Esophagus (tissue), 2 donors: ENCODE data around the gene ATP8B1. TPM values are rescaled to one million over a fixed set of nuclear protein-coding genes. Genes with fewer than 3 reads are reported as not detected.

Source experiments
- H3K27ac ChIP-seq, 2 donors: one replicate each; pipeline ENCODE4 v1.5.1; 2013; ENCODE audit warnings: low read depth in 2 of 2, mild to moderate bottlenecking in 2 of 2, inconsistent platforms in 1 of 2, low read length in 1 of 2, moderate library complexity in 1 of 2
- H3K27me3 ChIP-seq, 2 donors: one replicate each; pipeline ENCODE4 v1.6.1; 2013; ENCODE audit warnings: low read length in 2 of 2, control low read depth in 1 of 2, mild to moderate bottlenecking in 1 of 2; ENCODE audit not compliant: insufficient read depth in 2 of 2, control insufficient read depth in 1 of 2
- H3K36me3 ChIP-seq, 2 donors: one replicate each; pipeline ENCODE4 v1.6.1; 2013; ENCODE audit warnings: low read length in 1 of 2; ENCODE audit not compliant: control insufficient read depth in 2 of 2, insufficient read depth in 2 of 2
- H3K4me1 ChIP-seq, 2 donors: one replicate each; pipeline ENCODE4 v1.6.1; 2013; ENCODE audit warnings: low read length in 1 of 2; ENCODE audit not compliant: control insufficient read depth in 2 of 2, insufficient read depth in 2 of 2
- H3K4me3 ChIP-seq, 2 donors: one replicate each; pipeline ENCODE4 v1.5.1; 2013; ENCODE audit warnings: low read length in 2 of 2, mild to moderate bottlenecking in 2 of 2, low read depth in 1 of 2, moderate library complexity in 1 of 2
- H3K9me3 ChIP-seq, 2 donors: one replicate each; pipeline ENCODE4 v1.6.1; 2013; ENCODE audit warnings: mild to moderate bottlenecking in 2 of 2, low read depth in 1 of 2, low read length in 1 of 2, moderate library complexity in 1 of 2; ENCODE audit not compliant: control insufficient read depth in 2 of 2, insufficient read depth in 1 of 2
- WGBS, 2 donors: extraction: QIAGEN DNeasy Blood & Tissue Kit; methylation state at CpG; one replicate each; pipeline ENCODE4 v1.1.7; 2013; 5-methylcytosine and 5-hydroxymethylcytosine counted together
- polyA plus RNA-seq, 2 donors: library from polyadenylated mRNA; stranded (reverse); fragments of 200-250 nt; gene quantifications; one replicate each; pipeline ENCODE4 v1.2.3, GENCODE V29; 2013
- donor health status: healthy with polysubstance abuse.
- donor health status: Bipolar disorder and iron deficiency.

ATP8B1 gene
- polyA plus RNA-seq, 2 donors, result 8.0 to 12.9 TPM

DNA sequence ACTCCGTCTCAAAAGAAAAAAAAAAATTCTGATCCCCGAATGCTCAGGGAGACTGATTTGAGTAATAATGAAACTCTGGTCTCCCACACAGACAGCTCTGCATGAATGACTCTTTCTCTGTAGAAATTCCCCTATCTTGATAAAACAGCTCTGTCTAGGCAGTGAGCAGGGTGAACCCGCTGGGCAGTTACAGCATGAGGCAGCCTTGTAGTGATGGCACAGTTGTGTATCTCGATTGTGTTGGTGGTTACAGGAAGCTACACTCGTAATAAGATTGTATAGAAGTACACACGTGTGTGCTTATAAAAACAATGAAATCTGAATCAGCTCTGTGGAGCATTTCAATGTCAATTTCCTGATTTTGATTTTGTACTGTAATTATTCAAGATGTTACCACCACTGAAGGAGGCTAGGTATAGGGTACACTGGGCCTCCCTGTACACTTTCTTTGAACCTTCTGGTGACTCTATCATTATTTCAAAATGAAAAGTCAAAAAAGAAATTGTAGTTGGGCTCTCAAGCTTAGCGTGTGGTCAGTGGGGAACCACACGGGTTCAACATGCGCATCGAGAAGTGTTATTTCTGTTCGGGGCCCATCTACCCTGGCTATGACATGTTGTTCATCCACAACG is 34.9 kb upstream of the ATP8B1 start:
- no peak overlapping the region for H3K4me3 ChIP-seq
- no peak overlapping the region for H3K27ac ChIP-seq
- no peaks in the 10 kb centered on the region for H3K36me3 ChIP-seq
- 77 to 81% methylated on average over 12 of the region's 12 CpGs for WGBS, 2 donors
- no peaks in the 10 kb centered on the region for H3K27me3 ChIP-seq
- H3K9me3 ChIP-seq, result no peaks in the 10 kb centered on the region
- no peaks in the 10 kb centered on the region for H3K4me1 ChIP-seq

DNA sequence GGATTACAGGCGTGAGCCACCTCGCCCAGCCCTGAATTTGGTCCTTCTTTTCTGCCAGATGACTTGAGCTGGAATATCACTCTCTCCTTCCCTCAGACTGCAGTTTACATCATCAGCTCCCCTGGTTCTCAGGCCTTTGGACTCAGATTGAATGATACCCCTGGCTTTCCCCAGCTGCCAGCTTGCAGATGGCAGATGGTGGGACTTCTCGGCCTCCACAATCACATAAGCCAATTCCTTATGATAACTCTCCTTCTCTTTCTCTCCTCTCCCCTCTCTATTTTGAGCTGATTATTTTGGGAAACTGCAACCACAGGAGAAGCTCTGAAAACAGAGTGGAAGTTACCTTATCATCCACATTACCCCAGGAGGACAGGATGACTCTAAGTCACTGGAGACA is 33.4 kb upstream of the ATP8B1 start:
- WGBS, 2 donors, result 94 to 97% methylated on average over 3 of the region's 3 CpGs
- H3K27me3 ChIP-seq, result no peaks in the 10 kb centered on the region
- H3K36me3 ChIP-seq, result no peaks in the 10 kb centered on the region
- H3K27ac ChIP-seq, result no peak overlapping the region
- H3K4me3 ChIP-seq, result no peak overlapping the region
- H3K4me1 ChIP-seq, result no peaks in the 10 kb centered on the region
- H3K9me3 ChIP-seq, result no peaks in the 10 kb centered on the region

DNA sequence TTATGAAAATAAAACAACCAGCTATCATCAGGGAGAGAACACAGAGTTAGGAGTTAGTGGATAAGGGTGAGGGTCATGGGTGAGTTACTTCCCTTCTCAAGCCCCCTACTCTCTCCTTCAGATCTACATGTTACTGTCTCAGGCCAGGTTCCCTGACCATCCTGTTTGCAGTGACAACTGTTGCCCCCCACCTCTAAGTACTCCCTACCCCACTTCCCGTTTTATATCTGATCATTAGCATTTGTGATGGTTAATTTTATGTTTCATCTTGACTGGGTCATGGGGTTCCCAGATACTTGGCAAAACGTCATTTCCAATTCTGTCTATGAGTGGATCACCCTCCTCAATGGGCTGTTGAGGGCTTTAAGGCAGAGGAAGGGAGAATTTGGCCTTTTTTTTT is 32.8 kb upstream of the ATP8B1 start:
- Histone ChIP-seq H3K4me3 (no peak overlapping the region), H3K9me3 (no peaks in the 10 kb centered on the region), H3K27me3 (no peaks in the 10 kb centered on the region), H3K27ac (no peak overlapping the region), H3K4me1 (no peaks in the 10 kb centered on the region), H3K36me3 (no peaks in the 10 kb centered on the region)
- WGBS, 2 donors, result 75 to 89% methylated on average over 2 of the region's 2 CpGs

DNA sequence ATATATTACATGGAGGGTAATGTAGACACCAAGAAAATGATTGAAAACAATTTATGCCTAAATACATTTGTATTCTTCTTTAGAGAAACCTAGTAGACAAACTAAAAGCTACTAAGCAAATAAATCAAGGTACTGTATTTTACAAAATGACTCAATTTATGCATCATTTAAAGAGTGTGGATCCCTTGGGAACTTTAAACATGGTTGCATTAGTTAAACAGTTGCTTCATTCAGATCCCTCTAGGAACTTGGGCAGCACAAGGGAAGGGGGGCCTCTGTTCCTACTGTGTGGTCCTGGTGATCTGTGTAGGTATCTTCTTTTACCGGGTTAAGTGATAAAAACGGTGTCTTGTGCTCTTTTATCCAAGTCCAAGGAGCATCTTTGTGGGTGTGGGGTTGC is 31.5 kb upstream of the ATP8B1 start:
- WGBS, 2 donors, result 92 to 96% methylated on average over 2 of the region's 2 CpGs
- Histone ChIP-seq H3K36me3 (no peaks in the 10 kb centered on the region), H3K27ac (no peak overlapping the region), H3K9me3 (no peaks in the 10 kb centered on the region), H3K4me1 (no peaks in the 10 kb centered on the region), H3K4me3 (no peak overlapping the region), H3K27me3 (no peaks in the 10 kb centered on the region)

DNA sequence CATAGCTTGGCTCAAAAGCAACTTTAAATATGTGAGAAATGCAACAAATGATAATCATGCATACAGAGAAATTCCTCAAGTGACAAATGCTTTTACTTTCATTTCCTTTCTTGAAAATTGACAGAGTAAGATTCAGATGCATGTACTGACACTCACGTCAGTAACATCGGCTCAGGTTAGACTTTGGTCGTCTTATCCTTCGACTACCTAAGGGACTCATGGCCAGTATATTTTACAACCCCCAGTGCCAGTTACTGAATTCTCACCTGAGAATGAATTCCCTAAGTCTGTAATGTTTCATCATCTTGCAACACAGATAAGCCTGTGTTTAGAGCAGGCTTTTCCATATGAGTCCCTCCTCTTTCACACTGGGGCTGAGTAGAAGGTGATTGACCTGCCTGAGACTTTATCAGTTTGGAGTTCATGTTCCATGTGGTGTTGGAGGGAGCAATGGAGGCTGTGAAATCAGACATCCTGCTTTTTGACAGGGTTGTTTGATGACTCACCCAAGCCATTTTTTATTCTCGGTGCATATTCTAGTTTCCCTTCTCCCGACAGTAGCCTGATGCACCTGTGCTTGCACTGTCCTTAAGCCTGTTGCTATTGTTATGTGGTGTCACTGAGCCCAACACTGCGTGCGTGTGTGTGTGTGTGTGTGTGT is 30.5 kb upstream of the ATP8B1 start:
- WGBS, 2 donors, result 33 to 45% methylated on average over 8 of the region's 8 CpGs
- Histone ChIP-seq H3K36me3 (no peaks in the 10 kb centered on the region), H3K4me3 (no peak overlapping the region), H3K27me3 (no peaks in the 10 kb centered on the region), H3K9me3 (no peaks in the 10 kb centered on the region), H3K27ac (no peak overlapping the region), H3K4me1 (no peaks in the 10 kb centered on the region)

DNA sequence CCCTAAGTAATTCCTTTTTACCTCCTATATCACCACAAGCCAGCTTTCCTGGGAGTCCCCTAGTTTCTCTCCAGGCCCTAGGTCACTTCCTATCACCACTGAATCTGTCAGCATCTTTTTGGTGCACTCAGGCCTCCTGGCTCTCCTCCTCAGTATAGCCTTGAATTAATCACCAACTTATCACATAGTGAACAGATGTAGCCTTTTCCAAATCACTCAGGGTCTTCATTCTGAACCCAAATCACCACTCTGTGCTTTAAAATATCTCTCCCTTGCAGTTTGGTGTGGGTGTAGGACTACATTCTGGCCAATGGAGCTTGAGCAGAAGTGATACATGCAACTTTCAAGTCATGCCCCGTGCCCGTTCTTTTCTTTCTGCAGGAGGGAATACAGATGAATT is 29.6 kb upstream of the ATP8B1 start:
- H3K4me1 ChIP-seq, result no peaks in the 10 kb centered on the region
- no peaks in the 10 kb centered on the region for H3K36me3 ChIP-seq
- WGBS, 2 donors, result 86 to 97% methylated on average over 2 of the region's 2 CpGs
- no peaks in the 10 kb centered on the region for H3K9me3 ChIP-seq
- H3K4me3 ChIP-seq, result no peak overlapping the region
- no peak overlapping the region for H3K27ac ChIP-seq
- no peaks in the 10 kb centered on the region for H3K27me3 ChIP-seq

DNA sequence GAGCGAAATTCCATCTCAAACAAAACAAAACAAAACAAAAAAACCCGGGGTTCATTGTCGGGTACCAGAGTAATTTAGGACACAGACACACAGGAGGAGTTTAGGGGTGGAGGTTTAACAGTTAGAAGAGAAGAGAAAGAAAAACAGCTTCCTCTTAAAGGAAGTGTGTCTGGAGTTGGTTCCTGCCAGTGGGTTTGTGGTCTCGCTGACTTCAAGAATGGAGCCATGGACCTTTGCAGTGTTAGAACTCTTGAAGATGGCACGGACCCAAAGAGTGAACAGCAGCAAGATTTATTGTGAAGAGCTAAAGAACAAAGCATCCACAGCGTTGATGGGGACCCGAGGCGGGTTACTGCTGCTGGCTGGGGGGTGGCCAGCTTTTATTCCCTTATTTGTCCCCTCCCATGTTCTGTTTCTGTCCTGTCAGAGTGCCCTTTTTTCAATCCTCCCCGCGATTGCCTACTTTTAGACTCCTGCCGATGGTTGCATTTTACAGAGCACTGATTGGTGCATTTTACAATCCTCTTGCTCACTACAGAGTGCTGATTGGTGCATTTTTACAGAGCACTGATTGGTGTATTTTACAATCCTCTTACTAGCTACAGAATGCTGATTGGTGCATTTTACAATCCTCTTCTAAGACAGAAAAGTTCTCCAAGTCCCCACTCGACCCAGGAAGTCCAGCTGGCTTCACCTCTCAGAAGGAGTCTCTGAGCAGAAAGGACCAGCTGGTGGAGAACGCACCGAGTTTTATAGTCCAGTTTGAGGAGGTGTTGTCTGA is 28.7 kb upstream of the ATP8B1 start:
- Histone ChIP-seq H3K9me3 (no peaks in the 10 kb centered on the region), H3K36me3 (no peaks in the 10 kb centered on the region), H3K27ac (no peak overlapping the region), H3K4me1 (no peaks in the 10 kb centered on the region), H3K27me3 (no peaks in the 10 kb centered on the region), H3K4me3 (no peak overlapping the region)
- whole genome bisulfite sequencing, 2 donors, result 85 to 90% methylated on average over 14 of the region's 14 CpGs

DNA sequence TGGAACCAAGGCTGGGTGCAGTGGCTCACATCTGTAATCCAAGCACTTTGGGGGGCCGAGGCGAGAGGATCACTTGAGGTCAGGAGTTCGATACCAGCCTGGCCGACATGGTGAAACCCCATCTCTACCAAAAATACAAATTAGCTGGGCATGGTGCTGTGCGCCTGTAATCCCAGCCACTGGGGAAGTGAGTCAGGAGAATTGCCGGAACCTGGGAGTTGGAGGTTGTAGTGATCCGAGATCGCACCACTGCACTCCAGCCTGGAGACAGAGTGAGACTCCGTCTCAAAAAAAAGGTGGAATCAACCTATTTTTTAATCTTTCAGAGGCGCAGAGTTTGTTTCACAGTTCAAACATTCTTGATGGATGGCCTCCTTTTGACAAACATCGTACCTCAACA is 24.5 kb upstream of the ATP8B1 start:
- 81 to 85% methylated on average over 11 of the region's 11 CpGs for WGBS, 2 donors
- Histone ChIP-seq H3K27me3 (no peaks in the 10 kb centered on the region), H3K9me3 (no peaks in the 10 kb centered on the region), H3K4me3 (no peak overlapping the region), H3K36me3 (no peaks in the 10 kb centered on the region), H3K4me1 (no peaks in the 10 kb centered on the region), H3K27ac (no peak overlapping the region)

DNA sequence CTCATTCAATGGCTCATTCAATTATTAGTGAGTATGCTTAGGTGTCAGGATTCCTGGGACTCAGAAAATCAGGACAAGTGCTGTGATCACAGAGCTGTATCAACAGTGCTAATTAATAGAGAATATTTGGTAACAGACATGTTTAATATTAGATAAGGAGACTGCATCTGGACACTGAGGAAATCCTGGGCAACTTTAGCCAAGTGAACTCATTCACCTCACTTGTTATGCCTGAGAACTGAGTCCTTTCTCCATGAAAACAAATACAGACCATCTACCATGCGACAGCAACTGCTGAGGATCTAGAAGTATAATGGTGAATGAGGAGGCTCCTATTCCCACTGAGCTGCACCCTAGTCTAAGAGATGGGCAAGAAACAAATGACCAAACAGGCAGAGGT is 23.1 kb upstream of the ATP8B1 start:
- no peaks in the 10 kb centered on the region for H3K4me1 ChIP-seq
- no peaks in the 10 kb centered on the region for H3K27me3 ChIP-seq
- no peaks in the 10 kb centered on the region for H3K36me3 ChIP-seq
- no peak overlapping the region for H3K4me3 ChIP-seq
- H3K9me3 ChIP-seq, result no peaks in the 10 kb centered on the region
- WGBS, 2 donors, result 94 to 97% methylated on average over 1 of the region's 1 CpG
- H3K27ac ChIP-seq, result no peak overlapping the region
